Subcutaneous abdominal adipose tissue (tissue), 5 donors: Measurements from ENCODE around the gene HSDL1.

Experiments used
- H3K27ac ChIP-seq: one replicate; pipeline ENCODE4 v1.7.0; 2013; ENCODE audit warnings: low read depth, mild to moderate bottlenecking, inconsistent platforms, low read length, moderate library complexity
- H3K27me3 ChIP-seq, 5 donors: one replicate each; pipeline ENCODE4 v1.7.0; 2013; ENCODE audit warnings: low read length in 5 of 5, inconsistent platforms in 1 of 5; ENCODE audit not compliant: control insufficient read depth in 5 of 5, insufficient read depth in 4 of 5
- H3K36me3 ChIP-seq, 5 donors: one replicate each; pipeline ENCODE4 v1.7.0; 2013; ENCODE audit warnings: low read length in 5 of 5; ENCODE audit not compliant: control insufficient read depth in 5 of 5, insufficient read depth in 5 of 5
- H3K4me1 ChIP-seq, 5 donors: one replicate each; pipeline ENCODE4 v1.7.0; 2013; ENCODE audit warnings: low read length in 5 of 5, mild to moderate bottlenecking in 3 of 5, moderate library complexity in 1 of 5; ENCODE audit not compliant: control insufficient read depth in 5 of 5, insufficient read depth in 5 of 5
- H3K4me3 ChIP-seq, 5 donors: one replicate each; pipeline ENCODE4 v1.7.0; 2013; ENCODE audit warnings: low read length in 5 of 5, low read depth in 1 of 5
- H3K9ac ChIP-seq, 5 donors: one replicate each; pipeline ENCODE4 v1.7.0; 2013; ENCODE audit warnings: low read length in 5 of 5, mild to moderate bottlenecking in 4 of 5, moderate library complexity in 3 of 5
- H3K9me3 ChIP-seq, 5 donors: one replicate each; pipeline ENCODE4 v1.7.0; 2013; ENCODE audit warnings: low read length in 5 of 5; ENCODE audit not compliant: control insufficient read depth in 5 of 5
- donor health status: healthy.
- donor health status: healthy.
- donor health status: healthy.
- donor health status: healthy.
- donor health status: healthy.

The HSDL1 gene

GRCh38 chr16:84176192-84177053 lies 31.4 kb upstream of the HSDL1 start:
- Histone ChIP-seq H3K27me3 (peaks cover 0 to 5% (median 0%) of the 10 kb centered on the region in 5 donors), H3K4me3 (peak overlapping the region in 3 of 5 donors; percentile 11 to 26 (median 16)), H3K9ac (peak overlapping the region in 3 of 5 donors; percentile 13 to 38 (median 30)), H3K27ac (peak overlapping the region; percentile 71), H3K4me1 (peaks cover 5 to 32% (median 27%) of the 10 kb centered on the region in 5 donors), H3K9me3 (no peaks in the 10 kb centered on the region), H3K36me3 (peaks cover 0 to 39% (median 34%) of the 10 kb centered on the region in 5 donors)

- Histone ChIP-seq H3K4me1 (peaks cover 5 to 32% (median 27%) of the 10 kb centered on the region in 5 donors), H3K9me3 (no peaks in the 10 kb centered on the region), H3K9ac (peak overlapping the region in 1 of 5 donors; percentile 25), H3K27ac (no peak overlapping the region), H3K27me3 (peaks cover 0 to 5% (median 0%) of the 10 kb centered on the region in 5 donors), H3K4me3 (no peak overlapping the region), H3K36me3 (peaks cover 0 to 30% (median 25%) of the 10 kb centered on the region in 5 donors)
Observed at GRCh38 chr16:84175350-84176081, 30.5 kb upstream of the HSDL1 start.

GRCh38 chr16:84174396-84174795 lies 29.4 kb upstream of the HSDL1 start:
- H3K4me1 ChIP-seq, result peaks cover 5 to 32% (median 27%) of the 10 kb centered on the region in 5 donors
- no peak overlapping the region for H3K9ac ChIP-seq
- peaks cover 0 to 5% (median 0%) of the 10 kb centered on the region in 5 donors for H3K27me3 ChIP-seq
- H3K9me3 ChIP-seq, result no peaks in the 10 kb centered on the region
- peaks cover 0 to 19% (median 14%) of the 10 kb centered on the region in 5 donors for H3K36me3 ChIP-seq
- no peak overlapping the region for H3K4me3 ChIP-seq
- H3K27ac ChIP-seq, result no peak overlapping the region

GRCh38 chr16:84169765-84170310 lies 24.9 kb upstream of the HSDL1 start:
- no peaks in the 10 kb centered on the region for H3K4me1 ChIP-seq

GRCh38 chr16:84166796-84167695 lies 22.1 kb upstream of the HSDL1 start:
- H3K27me3 ChIP-seq, result peaks cover 0 to 9% (median 3%) of the 10 kb centered on the region in 5 donors
- no peak overlapping the region for H3K27ac ChIP-seq
- H3K36me3 ChIP-seq, result no peaks in the 10 kb centered on the region
- no peak overlapping the region for H3K9ac ChIP-seq
- H3K9me3 ChIP-seq, result no peaks in the 10 kb centered on the region
- no peaks in the 10 kb centered on the region for H3K4me1 ChIP-seq
- H3K4me3 ChIP-seq, result no peak overlapping the region

More at GRCh38 chr16:84169765-84170310, 24.9 kb upstream of the HSDL1 start:
- Histone ChIP-seq H3K4me3 (no peak overlapping the region), H3K27me3 (peaks cover 0 to 9% (median 5%) of the 10 kb centered on the region in 5 donors), H3K9me3 (no peaks in the 10 kb centered on the region), H3K9ac (no peak overlapping the region), H3K36me3 (no peaks in the 10 kb centered on the region), H3K27ac (no peak overlapping the region)

- H3K27me3 ChIP-seq, result peaks cover 0 to 15% (median 9%) of the 10 kb centered on the region in 5 donors
- no peak overlapping the region for H3K4me3 ChIP-seq
- H3K36me3 ChIP-seq, result no peaks in the 10 kb centered on the region
- no peak overlapping the region for H3K27ac ChIP-seq
- no peaks in the 10 kb centered on the region for H3K9me3 ChIP-seq
- H3K9ac ChIP-seq, result no peak overlapping the region
- H3K4me1 ChIP-seq, result no peaks in the 10 kb centered on the region
Observed at GRCh38 chr16:84165746-84166145, 20.8 kb upstream of the HSDL1 start.

- H3K27me3 ChIP-seq, result peaks cover 4 to 23% (median 8%) of the 10 kb centered on the region in 5 donors
- H3K9ac ChIP-seq, result no peak overlapping the region
- H3K36me3 ChIP-seq, result no peaks in the 10 kb centered on the region
- no peaks in the 10 kb centered on the region for H3K9me3 ChIP-seq
- H3K4me1 ChIP-seq, result no peaks in the 10 kb centered on the region
- H3K4me3 ChIP-seq, result no peak overlapping the region
- H3K27ac ChIP-seq, result no peak overlapping the region
Observed at GRCh38 chr16:84161801-84162200, 16.8 kb upstream of the HSDL1 start.

- Histone ChIP-seq H3K27me3 (peaks cover 4 to 22% (median 7%) of the 10 kb centered on the region in 5 donors), H3K9ac (no peak overlapping the region), H3K27ac (no peak overlapping the region), H3K36me3 (no peaks in the 10 kb centered on the region), H3K4me1 (no peaks in the 10 kb centered on the region), H3K9me3 (no peaks in the 10 kb centered on the region), H3K4me3 (no peak overlapping the region)
Observed at GRCh38 chr16:84161037-84161436, 16.1 kb upstream of the HSDL1 start.

GRCh38 chr16:84159800-84160199 lies 14.8 kb upstream of the HSDL1 start:
- Histone ChIP-seq H3K27me3 (peaks cover 7 to 22% (median 7%) of the 10 kb centered on the region in 5 donors), H3K4me1 (no peaks in the 10 kb centered on the region), H3K36me3 (no peaks in the 10 kb centered on the region), H3K9ac (no peak overlapping the region), H3K27ac (no peak overlapping the region), H3K9me3 (no peaks in the 10 kb centered on the region), H3K4me3 (no peak overlapping the region)
